GM12878 (cell line): ENCODE data around the gene RGR. TPM values are rescaled to one million over a fixed set of nuclear protein-coding genes. Genes with fewer than 3 reads are reported as not detected.

ENCODE experiments used
- ATAC-seq: fragments of 200-7000 bp; cut with Tn5 transposase; 3 replicates; pipeline ENCODE4 v1.9.1; 2020; ENCODE audit warnings: mild to moderate bottlenecking, moderate library complexity
- BruUV-seq: library from RNA; stranded (reverse); fragments of 400-500 nt; replicated peaks from 2 replicates; lab custom pipeline; 2021; lab: Mats Ljungman, UMichigan
- CTCF ChIA-PET: fragments of 300-600 bp; sonication (Branson Sonifier 250); formaldehyde crosslinking; extraction: SDS; loops from one replicate; lab custom pipeline; 2021; ENCODE audit warnings: inconsistent platforms; lab: Yijun Ruan, JAX
- POLR2A ChIA-PET: fragments of 350-600 bp; formaldehyde crosslinking; extraction: SDS; loops from one replicate; lab custom pipeline; 2021; ENCODE audit warnings: inconsistent platforms; lab: Charles Lee
- RAD21 ChIA-PET: fragments of 300-600 bp; sonication (Branson Sonifier 250); formaldehyde crosslinking; loops from one replicate; lab custom pipeline; 2023; ENCODE audit warnings: antibody characterized with exemption; ENCODE audit not compliant: unreplicated experiment; lab: Charles Lee
- SMC1A ChIA-PET: fragments of 300-600 bp; sonication (Branson Sonifier 250); formaldehyde crosslinking; loops from one replicate; lab custom pipeline; 2023; ENCODE audit not compliant: unreplicated experiment, uncharacterized antibody; lab: Charles Lee
- DNase-seq: peaks from one replicate; pipeline ENCODE4 v3.0.0-alpha.2; 2011; ENCODE audit warnings: low read depth, low spot score
- FAIRE-seq: peaks from 3 replicates; lab custom pipeline; 2011; peaks lifted over from hg19 to GRCh38; lab: Jason Lieb, UNC
- H2AFZ ChIP-seq: 2 replicates; pipeline ENCODE4 v1.6.0; 2011; ENCODE audit warnings: low read depth, low read length, control low read depth; ENCODE audit not compliant: control insufficient read depth
- H3K27ac ChIP-seq: 2 replicates; pipeline ENCODE4 v1.5.1; 2011; ENCODE audit warnings: control low read depth; ENCODE audit not compliant: control insufficient read depth, insufficient read depth
- H3K27me3 ChIP-seq, 2 experiments: replicated peaks in 1 of 2; 2 replicates each; pipeline versions ENCODE4 v1.6.0 to v1.6.1; 2011; ENCODE audit warnings: low read length in 1 of 2; ENCODE audit not compliant: control insufficient read depth in 2 of 2, insufficient read depth in 2 of 2
- H3K36me3 ChIP-seq, 2 experiments: 2 replicates each; pipeline ENCODE4 v1.5.1; 2011; ENCODE audit warnings: low read length in 1 of 2; ENCODE audit not compliant: control insufficient read depth in 2 of 2, insufficient read depth in 2 of 2
- H3K4me1 ChIP-seq: 2 replicates; pipeline ENCODE4 v1.6.1; 2011; ENCODE audit warnings: mild to moderate bottlenecking, low read length, moderate library complexity, mixed read lengths; ENCODE audit not compliant: control insufficient read depth, insufficient read depth
- H3K4me2 ChIP-seq: 2 replicates; pipeline ENCODE4 v1.6.0; 2011; ENCODE audit warnings: control low read depth; ENCODE audit not compliant: control insufficient read depth, insufficient read depth
- H3K4me3 ChIP-seq: fragments of 200-600 bp; sonication (generic); 2 replicates; pipeline ENCODE4 v1.5.1; 2016
- H3K79me2 ChIP-seq: 2 replicates; pipeline ENCODE4 v1.6.0; 2011; ENCODE audit warnings: low read length; ENCODE audit not compliant: control insufficient read depth, insufficient read depth
- H3K9ac ChIP-seq: 2 replicates; pipeline ENCODE4 v1.8.0; 2011; ENCODE audit warnings: low read length, control low read depth, mixed read lengths; ENCODE audit not compliant: control insufficient read depth, insufficient read depth
- H3K9me3 ChIP-seq: replicated peaks from 3 replicates; pipeline ENCODE4 v1.5.1; 2011; ENCODE audit warnings: mild to moderate bottlenecking, low read length; ENCODE audit not compliant: control insufficient read depth, insufficient read depth
- H4K20me1 ChIP-seq: 2 replicates; pipeline ENCODE4 v1.6.0; 2011; ENCODE audit not compliant: control insufficient read depth, insufficient read depth
- ASH2L ChIP-seq: fragments of 300-600, 200-600 bp; sonication (generic); IDR thresholded peaks from 2 replicates; pipeline ENCODE4 v1.6.1; 2017; ENCODE audit warnings: low read depth, mild to moderate bottlenecking, borderline replicate concordance
- BCL11A ChIP-seq: IDR thresholded peaks from 2 replicates; pipeline ENCODE4 v1.6.1; 2011; ENCODE audit warnings: low read depth, low read length
- CREM ChIP-seq: IDR thresholded peaks from 2 replicates; pipeline ENCODE4 v1.6.1; 2014; ENCODE audit warnings: antibody characterized with exemption, low read depth
- IKZF2 ChIP-seq, 2 experiments: fragments of 450-650 bp; IDR thresholded peaks; 2 replicates each; pipeline ENCODE4 v1.6.1; 2017; ENCODE audit warnings: mild to moderate bottlenecking in 2 of 2, moderate library complexity in 2 of 2
- MEF2B ChIP-seq: fragments of 450-650 bp; IDR thresholded peaks from 2 replicates; pipeline ENCODE4 v1.6.1; 2018; ENCODE audit warnings: mild to moderate bottlenecking, moderate library complexity; ENCODE audit not compliant: partially characterized antibody, poor library complexity, severe bottlenecking
- RBBP5 ChIP-seq: fragments of 200-600 bp; sonication (generic); conservative IDR thresholded peaks from 2 replicates; pipeline ENCODE4 v1.6.1; 2016
- SIN3A ChIP-seq: IDR thresholded peaks from 2 replicates; pipeline ENCODE4 v1.6.1; 2012; ENCODE audit warnings: low read depth, low read length, improper control_type of control experiment
- SMAD5 ChIP-seq: IDR thresholded peaks from 2 replicates; pipeline ENCODE4 v1.6.1; 2016; ENCODE audit warnings: antibody characterized with exemption, low read depth
- ZZZ3 ChIP-seq: IDR thresholded peaks from 2 replicates; pipeline ENCODE4 v1.6.1; 2011; ENCODE audit warnings: low read depth; ENCODE audit not compliant: control insufficient read depth, insufficient read length
- WGBS: methylation state at CpG from one replicate; pipeline ENCODE4 v1.1.6; 2016; ENCODE audit warnings: low lambda C conversion rate; ENCODE audit not compliant: insufficient replicate concordance, insufficient coverage; ENCODE audit errors: missing lambda C conversion rate; 5-methylcytosine and 5-hydroxymethylcytosine counted together
- in situ Hi-C: fragments of 300-500 bp; cut with MboI; formaldehyde crosslinking; loops from 9 replicates; pipeline ENCODE4 v1.14.3; 2018; ENCODE audit warnings: mixed read lengths
- intact Hi-C: fragments of 100-400 bp; cut with micrococcal nuclease; formaldehyde crosslinking; loops from one replicate; pipeline ENCODE4 v1.14.2; 2022; ENCODE audit not compliant: unreplicated experiment
- polyA plus RNA-seq, 11 experiments: library from polyadenylated mRNA; depleted of rRNA in 4 of 11; unstranded in 6 of 11; stranded (reverse) in 5 of 11; fragments of >200 nt; fragmentation: Nextera tagmentation in 4 of 11; fragmentation: Illumina TruSeq in 1 of 11; extraction: Ambion mirVana in 4 of 11; extraction: Trizol in 1 of 11; gene quantifications; 1 replicate in 1 of 11; 2 replicates in 10 of 11; pipeline versions ENCODE4 v1.2.1 to v1.2.3, GENCODE V29; 2011 to 2016; ENCODE audit warnings: inconsistent platforms in 2 of 11, missing spikeins in 2 of 11, low read depth in 1 of 11
- total RNA-seq, 4 experiments: library from RNA; depleted of rRNA in 3 of 4; stranded (reverse); fragments of >200 nt in 3 of 4; fragmentation: Illumina TruSeq in 1 of 4; extraction: Trizol in 1 of 4; gene quantifications; 2 replicates each; pipeline versions ENCODE4 v1.2.1 to v1.2.3, GENCODE V29; 2013 to 2021
- TF ChIP-seq, protein P1 (sequence below): IDR thresholded peaks from 2 replicates; pipeline ENCODE4 v1.6.1; 2012; ENCODE audit warnings: mild to moderate bottlenecking, low read depth, low read length
- TF ChIP-seq, protein P2 (sequence below): fragments of 450-650 bp; IDR thresholded peaks from 2 replicates; pipeline ENCODE4 v1.6.1; 2016; ENCODE audit warnings: mild to moderate bottlenecking
- TF ChIP-seq, protein P3 (sequence below): fragments of 450-650 bp; IDR thresholded peaks from 2 replicates; pipeline ENCODE4 v1.6.1; 2017; ENCODE audit warnings: mild to moderate bottlenecking
- TF ChIP-seq, protein P4 (sequence below): IDR thresholded peaks from 2 replicates; pipeline ENCODE4 v1.6.1; 2011; ENCODE audit warnings: borderline replicate concordance, low read depth, mild to moderate bottlenecking, moderate library complexity, mixed read lengths, low read length; ENCODE audit not compliant: insufficient read depth; ENCODE audit errors: extremely low read length

RGR gene
- total and polyA plus RNA-seq, 10 of the 15 experiments (the other 5 are each of a cell fraction or from before 2014, with no cell fraction given): not detected

DNA sequence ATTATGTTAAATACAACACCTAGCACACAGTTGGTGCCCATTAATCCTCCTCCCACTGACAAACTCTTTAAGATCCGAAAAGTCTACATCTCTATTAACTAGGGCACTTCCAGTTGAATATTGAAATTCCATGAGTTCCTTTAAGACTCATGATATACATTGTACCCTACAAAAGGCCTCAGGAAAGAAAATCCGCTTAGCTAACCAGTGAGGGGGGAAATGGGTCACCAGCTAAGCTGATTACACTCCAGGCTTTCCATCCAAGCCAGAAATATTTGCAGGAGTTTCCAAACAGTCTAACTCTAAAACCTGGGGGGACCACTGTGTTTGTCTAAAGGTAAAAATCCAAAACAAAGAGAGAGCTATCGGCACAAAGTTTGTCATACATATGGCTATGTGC, 18.2 kb upstream of the RGR start (continued):
- TF ChIP-seq, protein P1, sequence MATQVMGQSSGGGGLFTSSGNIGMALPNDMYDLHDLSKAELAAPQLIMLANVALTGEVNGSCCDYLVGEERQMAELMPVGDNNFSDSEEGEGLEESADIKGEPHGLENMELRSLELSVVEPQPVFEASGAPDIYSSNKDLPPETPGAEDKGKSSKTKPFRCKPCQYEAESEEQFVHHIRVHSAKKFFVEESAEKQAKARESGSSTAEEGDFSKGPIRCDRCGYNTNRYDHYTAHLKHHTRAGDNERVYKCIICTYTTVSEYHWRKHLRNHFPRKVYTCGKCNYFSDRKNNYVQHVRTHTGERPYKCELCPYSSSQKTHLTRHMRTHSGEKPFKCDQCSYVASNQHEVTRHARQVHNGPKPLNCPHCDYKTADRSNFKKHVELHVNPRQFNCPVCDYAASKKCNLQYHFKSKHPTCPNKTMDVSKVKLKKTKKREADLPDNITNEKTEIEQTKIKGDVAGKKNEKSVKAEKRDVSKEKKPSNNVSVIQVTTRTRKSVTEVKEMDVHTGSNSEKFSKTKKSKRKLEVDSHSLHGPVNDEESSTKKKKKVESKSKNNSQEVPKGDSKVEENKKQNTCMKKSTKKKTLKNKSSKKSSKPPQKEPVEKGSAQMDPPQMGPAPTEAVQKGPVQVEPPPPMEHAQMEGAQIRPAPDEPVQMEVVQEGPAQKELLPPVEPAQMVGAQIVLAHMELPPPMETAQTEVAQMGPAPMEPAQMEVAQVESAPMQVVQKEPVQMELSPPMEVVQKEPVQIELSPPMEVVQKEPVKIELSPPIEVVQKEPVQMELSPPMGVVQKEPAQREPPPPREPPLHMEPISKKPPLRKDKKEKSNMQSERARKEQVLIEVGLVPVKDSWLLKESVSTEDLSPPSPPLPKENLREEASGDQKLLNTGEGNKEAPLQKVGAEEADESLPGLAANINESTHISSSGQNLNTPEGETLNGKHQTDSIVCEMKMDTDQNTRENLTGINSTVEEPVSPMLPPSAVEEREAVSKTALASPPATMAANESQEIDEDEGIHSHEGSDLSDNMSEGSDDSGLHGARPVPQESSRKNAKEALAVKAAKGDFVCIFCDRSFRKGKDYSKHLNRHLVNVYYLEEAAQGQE: no peak
- TF ChIP-seq, protein P2, sequence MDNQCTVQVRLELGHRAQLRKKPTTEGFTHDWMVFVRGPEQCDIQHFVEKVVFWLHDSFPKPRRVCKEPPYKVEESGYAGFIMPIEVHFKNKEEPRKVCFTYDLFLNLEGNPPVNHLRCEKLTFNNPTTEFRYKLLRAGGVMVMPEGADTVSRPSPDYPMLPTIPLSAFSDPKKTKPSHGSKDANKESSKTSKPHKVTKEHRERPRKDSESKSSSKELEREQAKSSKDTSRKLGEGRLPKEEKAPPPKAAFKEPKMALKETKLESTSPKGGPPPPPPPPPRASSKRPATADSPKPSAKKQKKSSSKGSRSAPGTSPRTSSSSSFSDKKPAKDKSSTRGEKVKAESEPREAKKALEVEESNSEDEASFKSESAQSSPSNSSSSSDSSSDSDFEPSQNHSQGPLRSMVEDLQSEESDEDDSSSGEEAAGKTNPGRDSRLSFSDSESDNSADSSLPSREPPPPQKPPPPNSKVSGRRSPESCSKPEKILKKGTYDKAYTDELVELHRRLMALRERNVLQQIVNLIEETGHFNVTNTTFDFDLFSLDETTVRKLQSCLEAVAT: no peak
- no peak for TF ChIP-seq IKZF2 (IDR thresholded peaks at IDR 0.05)
- TF ChIP-seq RBBP5: no peak
- no peak for TF ChIP-seq ZZZ3
- TF ChIP-seq, all 136 proteins: peak for 0

DNA sequence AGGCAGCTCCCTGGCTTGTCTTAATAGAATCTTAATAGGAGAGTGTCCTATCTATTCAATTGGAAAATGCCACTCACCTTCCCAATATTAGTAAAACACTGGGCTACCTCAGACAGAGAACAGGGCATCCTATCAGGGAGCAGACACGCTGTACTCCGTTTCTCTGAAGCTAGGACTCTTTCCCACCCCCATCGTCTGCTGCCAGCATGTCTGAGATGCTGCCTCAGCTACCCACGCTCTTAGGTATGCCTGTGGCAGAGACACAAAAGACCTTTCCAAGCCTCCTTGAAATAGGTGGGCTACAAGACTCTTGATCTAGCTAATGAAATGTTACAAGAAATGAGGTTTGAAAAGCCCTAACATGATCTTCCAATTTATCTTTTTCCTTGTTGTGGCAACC, 17.0 kb upstream of the RGR start:
- ChIA-PET CTCF (interaction anchor here (1.8 kb wide), 1 partner anchor 13 kb away, joined by 10 read pairs; no protein-coding TSS in a partner anchor), SMC1A (no interaction called here), POLR2A (no interaction called here)
- Histone ChIP-seq H3K4me3 (no peak overlapping the region), H3K4me1 (no peaks in the 10 kb centered on the region), H3K4me2 (no peak overlapping the region), H4K20me1 (no peaks in the 10 kb centered on the region), H3K27ac (no peak overlapping the region), H3K9ac (no peak overlapping the region)
- DNase-seq: no peak
- TF ChIP-seq ASH2L (no peak), SIN3A (no peak), BCL11A (no peak), CREM (no peak), MEF2B (no peak), SMAD5 (no peak)
- TF ChIP-seq, protein P3, sequence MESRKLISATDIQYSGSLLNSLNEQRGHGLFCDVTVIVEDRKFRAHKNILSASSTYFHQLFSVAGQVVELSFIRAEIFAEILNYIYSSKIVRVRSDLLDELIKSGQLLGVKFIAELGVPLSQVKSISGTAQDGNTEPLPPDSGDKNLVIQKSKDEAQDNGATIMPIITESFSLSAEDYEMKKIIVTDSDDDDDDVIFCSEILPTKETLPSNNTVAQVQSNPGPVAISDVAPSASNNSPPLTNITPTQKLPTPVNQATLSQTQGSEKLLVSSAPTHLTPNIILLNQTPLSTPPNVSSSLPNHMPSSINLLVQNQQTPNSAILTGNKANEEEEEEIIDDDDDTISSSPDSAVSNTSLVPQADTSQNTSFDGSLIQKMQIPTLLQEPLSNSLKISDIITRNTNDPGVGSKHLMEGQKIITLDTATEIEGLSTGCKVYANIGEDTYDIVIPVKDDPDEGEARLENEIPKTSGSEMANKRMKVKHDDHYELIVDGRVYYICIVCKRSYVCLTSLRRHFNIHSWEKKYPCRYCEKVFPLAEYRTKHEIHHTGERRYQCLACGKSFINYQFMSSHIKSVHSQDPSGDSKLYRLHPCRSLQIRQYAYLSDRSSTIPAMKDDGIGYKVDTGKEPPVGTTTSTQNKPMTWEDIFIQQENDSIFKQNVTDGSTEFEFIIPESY: no peak
- TF ChIP-seq, protein P4, sequence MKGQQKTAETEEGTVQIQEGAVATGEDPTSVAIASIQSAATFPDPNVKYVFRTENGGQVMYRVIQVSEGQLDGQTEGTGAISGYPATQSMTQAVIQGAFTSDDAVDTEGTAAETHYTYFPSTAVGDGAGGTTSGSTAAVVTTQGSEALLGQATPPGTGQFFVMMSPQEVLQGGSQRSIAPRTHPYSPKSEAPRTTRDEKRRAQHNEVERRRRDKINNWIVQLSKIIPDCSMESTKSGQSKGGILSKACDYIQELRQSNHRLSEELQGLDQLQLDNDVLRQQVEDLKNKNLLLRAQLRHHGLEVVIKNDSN: no peak
- TF ChIP-seq, all 136 proteins: peak for 0
- no peaks in the 10 kb centered on the region for H3K36me3 ChIP-seq
- H2AFZ ChIP-seq: no peak overlapping the region
- no peaks in the 10 kb centered on the region; a peak in 2 of 4 replicates for H3K27me3 ChIP-seq
- no peaks in the 10 kb centered on the region for H3K79me2 ChIP-seq
- FAIRE-seq (no peak), ATAC-seq (no peak)
- 15% methylated on average over 4 of the region's 4 CpGs for WGBS
- intact Hi-C loops (no loop called here), in situ Hi-C loops (no loop called here)
- RAD21 ChIA-PET: no interaction called here
- no TSS peak for BruUV-seq
- H3K9me3 ChIP-seq: no peaks in the 10 kb centered on the region
